ENCODE measurements around the gene PRKG1.

GRCh38 chr10:51297438-51297837 lies 223.2 kb downstream of the PRKG1 start:
- no peak for TF ChIP-seq EZH2 (IDR thresholded peaks at IDR 0.05; ENCODE audit: low read length)
- TF ChIP-seq, protein P1, sequence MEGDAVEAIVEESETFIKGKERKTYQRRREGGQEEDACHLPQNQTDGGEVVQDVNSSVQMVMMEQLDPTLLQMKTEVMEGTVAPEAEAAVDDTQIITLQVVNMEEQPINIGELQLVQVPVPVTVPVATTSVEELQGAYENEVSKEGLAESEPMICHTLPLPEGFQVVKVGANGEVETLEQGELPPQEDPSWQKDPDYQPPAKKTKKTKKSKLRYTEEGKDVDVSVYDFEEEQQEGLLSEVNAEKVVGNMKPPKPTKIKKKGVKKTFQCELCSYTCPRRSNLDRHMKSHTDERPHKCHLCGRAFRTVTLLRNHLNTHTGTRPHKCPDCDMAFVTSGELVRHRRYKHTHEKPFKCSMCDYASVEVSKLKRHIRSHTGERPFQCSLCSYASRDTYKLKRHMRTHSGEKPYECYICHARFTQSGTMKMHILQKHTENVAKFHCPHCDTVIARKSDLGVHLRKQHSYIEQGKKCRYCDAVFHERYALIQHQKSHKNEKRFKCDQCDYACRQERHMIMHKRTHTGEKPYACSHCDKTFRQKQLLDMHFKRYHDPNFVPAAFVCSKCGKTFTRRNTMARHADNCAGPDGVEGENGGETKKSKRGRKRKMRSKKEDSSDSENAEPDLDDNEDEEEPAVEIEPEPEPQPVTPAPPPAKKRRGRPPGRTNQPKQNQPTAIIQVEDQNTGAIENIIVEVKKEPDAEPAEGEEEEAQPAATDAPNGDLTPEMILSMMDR (optimal IDR thresholded peaks at IDR 0.05 in 1 of 3, IDR thresholded peaks at IDR 0.05 in 1 of 3, conservative IDR thresholded peaks at IDR 0.05 in 1 of 3; ENCODE audit: extremely low read depth in 1 of 3, insufficient read depth in 2 of 3, low read length in 3 of 3), result no peak

All from keratinocyte (primary cell).